Type B pancreatic cell (in vitro differentiated cells): Measurements from ENCODE around the gene GRAMD1B. TPM values are rescaled to one million over a fixed set of nuclear protein-coding genes. Genes with fewer than 3 reads are reported as not detected.
"Not testable (repeated sequence)": the region's sequence is repeated elsewhere in the genome, so short reads cannot be mapped to it uniquely, and the experiment has no call there.

Experiments used
- DNase-seq: peaks from one replicate; pipeline ENCODE4 v3.0.0; 2021; ENCODE audit warnings: mixed read lengths; ENCODE audit not compliant: unreplicated experiment; ENCODE audit errors: extremely low spot score
- H3K27ac Mint-ChIP-seq: 2 replicates; pipeline ENCODE4 v1.8.0; 2021; ENCODE audit warnings: mild to moderate bottlenecking, mixed read lengths
- H3K27me3 Mint-ChIP-seq: 2 replicates; pipeline ENCODE4 v1.8.0; 2021; ENCODE audit warnings: mixed read lengths
- H3K36me3 Mint-ChIP-seq: 2 replicates; pipeline ENCODE4 v1.8.0; 2021; ENCODE audit warnings: mixed read lengths
- H3K4me1 Mint-ChIP-seq: one replicate; pipeline ENCODE4 v1.8.0; 2021; ENCODE audit warnings: mixed read lengths; ENCODE audit not compliant: unreplicated experiment
- H3K4me3 Mint-ChIP-seq: 2 replicates; pipeline ENCODE4 v1.8.0; 2021; ENCODE audit warnings: mild to moderate bottlenecking, mixed read lengths
- H3K9me3 Mint-ChIP-seq: 2 replicates; pipeline ENCODE4 v1.8.0; 2021; ENCODE audit warnings: mixed read lengths
- total RNA-seq: library from RNA; stranded (reverse); gene quantifications from 2 replicates; pipeline ENCODE4 v1.2.1, GENCODE V29; 2021; ENCODE audit warnings: low replicate concordance
- TF ChIP-seq, protein P1 (sequence below): fragments of 200-600 bp; sonication (generic); conservative IDR thresholded peaks from 2 replicates; pipeline ENCODE4 v1.5.0; 2021; ENCODE audit warnings: antibody characterized with exemption, mild to moderate bottlenecking

The GRAMD1B gene
- total RNA-seq, 1 donor from 2014 or later, result 15.2 TPM

DNA sequence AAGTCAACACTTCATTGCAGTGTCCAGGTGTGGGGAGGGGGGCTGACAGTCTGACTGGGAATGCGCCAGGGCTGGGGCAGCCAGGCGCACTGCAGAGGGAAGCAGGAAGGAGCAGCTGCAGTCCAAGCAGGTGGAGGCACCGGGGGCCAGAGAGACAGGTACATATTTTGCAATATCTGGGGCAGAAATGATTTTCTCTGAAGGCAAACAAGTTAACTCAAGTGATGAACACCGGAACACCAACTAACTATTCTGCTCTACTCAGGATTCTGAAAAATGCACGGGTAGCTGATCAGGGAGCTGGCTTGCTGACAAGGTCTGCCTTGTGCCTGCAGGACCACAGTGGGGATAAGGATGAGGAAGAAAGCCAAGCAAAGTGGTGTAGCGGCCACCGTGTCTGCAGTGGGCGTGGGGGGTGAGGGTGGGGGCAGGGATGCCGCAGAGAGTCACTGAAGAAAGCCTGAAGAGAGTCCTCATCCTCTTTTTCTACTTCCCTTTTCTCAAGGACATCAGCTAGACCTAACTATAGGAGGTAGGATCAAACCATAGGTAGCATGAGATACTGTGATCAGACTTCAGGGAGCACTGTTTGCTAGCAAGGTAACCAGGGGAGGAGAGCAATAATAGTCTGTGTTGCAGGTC, 141.0 kb downstream of the GRAMD1B start:
- H3K4me3 Mint-ChIP-seq, result no peak overlapping the region
- no peaks in the 10 kb centered on the region for H3K36me3 Mint-ChIP-seq
- no peak for DNase-seq
- H3K27ac Mint-ChIP-seq, result no peak overlapping the region
- peaks cover 6% of the 10 kb centered on the region for H3K4me1 Mint-ChIP-seq
- H3K27me3 Mint-ChIP-seq, result peaks cover 10% of the 10 kb centered on the region
- H3K9me3 Mint-ChIP-seq, result no peaks in the 10 kb centered on the region
- TF ChIP-seq, protein P1, sequence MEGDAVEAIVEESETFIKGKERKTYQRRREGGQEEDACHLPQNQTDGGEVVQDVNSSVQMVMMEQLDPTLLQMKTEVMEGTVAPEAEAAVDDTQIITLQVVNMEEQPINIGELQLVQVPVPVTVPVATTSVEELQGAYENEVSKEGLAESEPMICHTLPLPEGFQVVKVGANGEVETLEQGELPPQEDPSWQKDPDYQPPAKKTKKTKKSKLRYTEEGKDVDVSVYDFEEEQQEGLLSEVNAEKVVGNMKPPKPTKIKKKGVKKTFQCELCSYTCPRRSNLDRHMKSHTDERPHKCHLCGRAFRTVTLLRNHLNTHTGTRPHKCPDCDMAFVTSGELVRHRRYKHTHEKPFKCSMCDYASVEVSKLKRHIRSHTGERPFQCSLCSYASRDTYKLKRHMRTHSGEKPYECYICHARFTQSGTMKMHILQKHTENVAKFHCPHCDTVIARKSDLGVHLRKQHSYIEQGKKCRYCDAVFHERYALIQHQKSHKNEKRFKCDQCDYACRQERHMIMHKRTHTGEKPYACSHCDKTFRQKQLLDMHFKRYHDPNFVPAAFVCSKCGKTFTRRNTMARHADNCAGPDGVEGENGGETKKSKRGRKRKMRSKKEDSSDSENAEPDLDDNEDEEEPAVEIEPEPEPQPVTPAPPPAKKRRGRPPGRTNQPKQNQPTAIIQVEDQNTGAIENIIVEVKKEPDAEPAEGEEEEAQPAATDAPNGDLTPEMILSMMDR, result no peak

DNA sequence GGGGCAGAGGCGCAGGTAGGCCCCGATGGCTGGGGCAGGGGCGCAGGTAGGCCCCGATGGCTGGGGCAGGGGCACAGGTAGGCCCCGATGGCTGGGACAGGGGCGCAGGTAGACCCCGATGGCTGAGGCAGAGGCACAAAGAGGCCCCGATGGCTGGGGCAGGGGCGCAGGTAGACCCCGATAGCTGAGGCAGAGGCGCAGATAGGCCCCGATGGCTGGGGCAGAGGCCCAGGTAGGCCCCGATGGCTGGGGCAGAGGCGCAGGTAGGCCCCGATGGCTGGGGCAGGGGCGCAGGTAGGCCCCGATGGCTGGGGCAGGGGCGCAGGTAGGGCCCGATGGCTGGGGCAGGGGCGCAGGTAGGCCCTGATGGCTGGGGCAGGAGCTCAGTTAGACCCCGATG, 142.7 kb downstream of the GRAMD1B start:
- not testable (repeated sequence) for H3K36me3 Mint-ChIP-seq, H3K27ac Mint-ChIP-seq, H3K4me3 Mint-ChIP-seq, DNase-seq, H3K4me1 Mint-ChIP-seq, H3K9me3 Mint-ChIP-seq
- H3K27me3 Mint-ChIP-seq, result peaks cover 13% of the 10 kb centered on the region

DNA sequence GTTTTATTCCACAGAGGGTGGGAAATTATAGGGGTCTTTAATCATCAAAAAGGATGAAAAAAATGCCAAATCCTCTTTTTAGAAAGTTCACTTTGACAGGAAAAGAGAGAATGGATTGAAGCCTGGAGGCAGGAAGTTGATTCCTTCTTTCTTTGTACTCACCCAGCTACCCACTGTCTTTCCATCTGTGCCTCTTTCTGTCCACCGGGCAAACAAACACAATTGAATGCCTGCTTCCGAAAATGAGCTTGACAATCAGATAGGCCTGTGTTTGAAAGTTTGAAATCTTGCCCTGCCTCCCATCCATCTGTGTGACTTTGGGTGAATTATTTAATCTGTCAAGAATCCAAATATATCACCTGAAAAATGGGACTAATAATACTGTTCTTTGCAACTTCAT, 143.2 kb downstream of the GRAMD1B start:
- TF ChIP-seq, protein P1, result no peak
- Mint-ChIP-seq H3K9me3 (no peaks in the 10 kb centered on the region), H3K27ac (no peak overlapping the region), H3K27me3 (peaks cover 13% of the 10 kb centered on the region), H3K4me1 (peaks cover 5% of the 10 kb centered on the region), H3K36me3 (no peaks in the 10 kb centered on the region), H3K4me3 (no peak overlapping the region)
- DNase-seq, result no peak

DNA sequence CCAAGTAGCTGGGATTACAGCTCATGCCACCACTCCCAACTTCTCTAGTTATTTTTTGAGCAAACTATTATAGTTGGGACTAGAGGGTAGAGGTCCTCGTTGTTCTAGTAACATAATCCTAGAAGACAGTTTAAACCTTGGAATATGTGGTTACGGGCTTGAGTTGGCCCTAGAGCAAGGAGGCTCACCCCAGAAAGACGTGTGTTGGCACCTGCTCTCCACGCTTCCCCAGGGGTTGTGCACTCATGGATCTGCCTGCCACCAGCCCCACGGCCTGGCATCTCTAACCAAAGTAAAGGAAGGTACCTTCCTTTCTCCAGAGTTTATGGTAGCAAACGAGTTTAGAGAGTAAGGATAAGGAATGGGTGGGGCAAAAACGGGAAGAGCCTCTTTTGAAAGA, 145.4 kb downstream of the GRAMD1B start:
- Mint-ChIP-seq H3K36me3 (no peaks in the 10 kb centered on the region), H3K4me3 (no peak overlapping the region), H3K4me1 (peaks cover 6% of the 10 kb centered on the region), H3K27ac (no peak overlapping the region), H3K9me3 (no peaks in the 10 kb centered on the region), H3K27me3 (peaks cover 14% of the 10 kb centered on the region)
- TF ChIP-seq, protein P1, result no peak
- no peak for DNase-seq

DNA sequence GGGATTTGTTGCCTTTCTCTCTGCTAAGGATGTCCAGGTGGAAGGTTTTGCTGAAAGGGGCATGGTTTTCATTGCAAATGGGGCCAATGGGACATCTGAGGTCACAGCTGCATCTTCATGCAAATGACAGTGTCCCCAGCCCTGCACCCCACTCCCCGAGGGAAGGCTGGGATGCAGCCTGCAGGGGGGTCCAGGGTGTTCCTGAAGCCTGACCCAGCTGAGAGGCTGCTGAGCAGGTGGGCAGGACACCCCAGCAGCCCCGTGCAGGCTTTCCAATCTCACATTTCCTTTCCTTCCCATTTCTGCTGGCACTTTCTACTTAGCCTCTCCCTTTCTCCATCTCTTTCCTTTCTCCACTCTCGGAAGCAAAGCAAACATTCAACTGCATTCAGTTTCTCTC, 146.0 kb downstream of the GRAMD1B start:
- DNase-seq, result no peak
- Mint-ChIP-seq H3K27me3 (peaks cover 21% of the 10 kb centered on the region), H3K36me3 (no peaks in the 10 kb centered on the region), H3K9me3 (no peaks in the 10 kb centered on the region), H3K4me1 (peaks cover 12% of the 10 kb centered on the region), H3K27ac (no peak overlapping the region), H3K4me3 (no peak overlapping the region)
- TF ChIP-seq, protein P1, result no peak

DNA sequence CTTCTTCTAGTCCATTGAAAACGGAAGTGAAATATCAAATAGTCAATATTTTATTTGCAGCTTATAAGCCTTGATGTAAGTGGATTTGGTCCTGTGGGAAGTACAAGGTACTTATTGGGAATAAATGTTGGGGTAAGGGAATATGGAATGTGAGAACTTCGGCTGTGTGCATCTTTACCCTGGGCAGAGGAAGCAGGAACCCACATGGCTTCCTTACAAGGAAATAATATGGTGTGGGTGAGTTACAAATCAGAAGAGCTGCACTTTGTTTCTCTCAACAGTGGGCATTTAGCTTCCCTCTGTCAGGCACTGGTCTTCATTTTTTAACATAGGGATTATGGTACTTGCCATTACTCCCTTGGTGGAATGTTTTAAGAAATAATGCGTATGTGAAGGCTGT, 146.4 kb downstream of the GRAMD1B start:
- Mint-ChIP-seq H3K4me3 (no peak overlapping the region), H3K36me3 (no peaks in the 10 kb centered on the region), H3K27me3 (peaks cover 21% of the 10 kb centered on the region), H3K27ac (no peak overlapping the region), H3K9me3 (no peaks in the 10 kb centered on the region), H3K4me1 (peaks cover 14% of the 10 kb centered on the region)
- TF ChIP-seq, protein P1, result no peak
- no peak for DNase-seq
